GM19099 (cell line): ENCODE measurements around the gene TLR7.

Experiments used
- POLR2A ChIP-seq: IDR thresholded peaks from 3 replicates; pipeline ENCODE4 v1.6.1; 2011; ENCODE audit warnings: low read depth; ENCODE audit not compliant: insufficient read length; ENCODE audit errors: extremely low read depth

The TLR7 gene

GRCh38 chrX:12878536-12878935 is 11.7 kb downstream of the TLR7 start:
- TF ChIP-seq POLR2A = no peak

DNA sequence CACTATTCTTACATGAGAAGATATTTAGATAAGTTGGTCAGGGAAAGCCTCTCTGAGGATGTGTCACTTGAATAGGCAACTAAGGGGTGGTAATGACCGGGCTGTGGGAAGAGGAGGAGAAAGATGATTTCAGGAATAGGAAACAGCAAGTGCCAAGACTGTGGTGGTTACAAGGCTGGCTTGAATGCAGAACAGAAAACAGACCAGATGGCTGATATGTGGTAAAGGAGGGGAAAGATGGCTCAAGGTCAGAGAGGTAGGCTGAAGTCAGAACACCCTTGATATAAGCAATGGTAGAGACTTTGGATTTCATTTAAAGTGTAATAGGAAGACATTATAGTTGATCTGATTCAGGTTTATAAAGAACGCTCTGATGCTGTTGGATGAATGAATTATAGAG is 15.0 kb downstream of the TLR7 start:
- TF ChIP-seq POLR2A = no peak

DNA sequence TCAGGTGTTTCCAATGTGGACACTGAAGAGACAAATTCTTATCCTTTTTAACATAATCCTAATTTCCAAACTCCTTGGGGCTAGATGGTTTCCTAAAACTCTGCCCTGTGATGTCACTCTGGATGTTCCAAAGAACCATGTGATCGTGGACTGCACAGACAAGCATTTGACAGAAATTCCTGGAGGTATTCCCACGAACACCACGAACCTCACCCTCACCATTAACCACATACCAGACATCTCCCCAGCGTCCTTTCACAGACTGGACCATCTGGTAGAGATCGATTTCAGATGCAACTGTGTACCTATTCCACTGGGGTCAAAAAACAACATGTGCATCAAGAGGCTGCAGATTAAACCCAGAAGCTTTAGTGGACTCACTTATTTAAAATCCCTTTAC is 18.6 kb downstream of the TLR7 start:
- TF ChIP-seq POLR2A = no peak

- no peak for TF ChIP-seq POLR2A
These were observed 19.7 kb downstream of the TLR7 start for GRCh38 chrX:12886545-12886944.

- no peak for TF ChIP-seq POLR2A
These were observed 20.3 kb downstream of the TLR7 start for GRCh38 chrX:12887141-12887540.

DNA sequence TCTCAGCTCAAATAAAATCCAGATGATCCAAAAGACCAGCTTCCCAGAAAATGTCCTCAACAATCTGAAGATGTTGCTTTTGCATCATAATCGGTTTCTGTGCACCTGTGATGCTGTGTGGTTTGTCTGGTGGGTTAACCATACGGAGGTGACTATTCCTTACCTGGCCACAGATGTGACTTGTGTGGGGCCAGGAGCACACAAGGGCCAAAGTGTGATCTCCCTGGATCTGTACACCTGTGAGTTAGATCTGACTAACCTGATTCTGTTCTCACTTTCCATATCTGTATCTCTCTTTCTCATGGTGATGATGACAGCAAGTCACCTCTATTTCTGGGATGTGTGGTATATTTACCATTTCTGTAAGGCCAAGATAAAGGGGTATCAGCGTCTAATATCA is 20.9 kb downstream of the TLR7 start:
- no peak for TF ChIP-seq POLR2A

GRCh38 chrX:12890467-12890866 is 23.6 kb downstream of the TLR7 start:
- peak; percentile 14 for TF ChIP-seq POLR2A

DNA sequence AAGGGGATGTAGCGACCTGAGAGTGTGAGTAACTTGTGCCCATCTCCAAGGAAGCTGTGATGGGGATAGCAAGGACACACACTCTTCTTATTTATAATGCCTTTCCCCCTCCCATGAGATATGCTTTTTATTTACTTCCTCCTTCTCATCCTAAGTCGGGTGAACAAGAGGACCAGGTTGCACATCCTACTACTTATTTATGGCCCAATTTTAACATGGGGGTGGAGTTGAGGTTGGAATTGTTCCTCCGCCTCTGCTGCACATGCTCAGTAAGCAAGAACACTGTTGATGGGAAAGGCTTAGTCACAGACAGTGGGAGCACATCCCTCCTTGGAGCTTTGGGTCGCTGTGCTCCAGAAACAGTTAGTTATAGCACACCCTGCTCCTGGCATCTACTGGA is 24.3 kb downstream of the TLR7 start:
- TF ChIP-seq POLR2A = no peak

GRCh38 chrX:12891915-12892506 is 25.1 kb downstream of the TLR7 start:
- no peak for TF ChIP-seq POLR2A

DNA sequence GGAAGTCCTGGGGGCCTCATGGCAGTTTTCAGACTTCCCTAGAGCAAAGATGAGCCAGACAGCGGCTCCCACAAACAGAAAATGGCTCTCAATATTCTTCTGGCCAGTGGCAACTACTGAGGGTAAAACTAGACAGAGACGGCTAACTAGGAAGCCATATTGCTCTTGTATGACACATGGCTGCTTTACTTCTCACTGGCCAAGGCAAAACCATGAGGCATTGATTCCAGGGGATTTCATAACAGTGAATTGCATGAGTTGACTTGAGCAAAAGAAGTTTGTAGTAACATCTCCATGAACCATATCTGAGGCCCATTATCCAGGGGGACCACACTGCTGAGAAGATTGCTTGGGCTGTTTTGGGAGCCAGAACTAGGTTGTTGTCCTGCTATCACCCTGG is 25.8 kb downstream of the TLR7 start:
- TF ChIP-seq POLR2A = no peak

GRCh38 chrX:12894074-12895030 is 27.5 kb downstream of the TLR7 start:
- TF ChIP-seq POLR2A = no peak

DNA sequence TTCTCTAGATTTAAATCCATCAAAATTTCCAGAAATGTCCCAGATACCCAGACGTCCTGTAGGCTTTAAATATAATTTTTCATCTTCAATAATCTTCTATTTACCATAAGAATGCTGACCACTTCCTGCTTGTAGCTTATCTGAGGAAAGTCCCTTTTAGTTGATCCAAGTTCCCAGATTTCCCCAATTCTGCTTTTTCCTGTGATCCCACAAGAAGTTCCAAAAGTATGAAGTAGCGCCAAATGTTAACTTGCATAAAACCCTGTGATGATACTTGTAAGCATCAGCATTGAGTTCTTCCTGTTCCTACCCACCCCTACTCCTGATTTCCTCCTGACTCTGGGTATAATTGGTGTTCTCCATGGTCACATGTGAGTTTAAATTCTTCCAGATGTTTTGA is 29.0 kb downstream of the TLR7 start:
- TF ChIP-seq POLR2A = no peak

- no peak for TF ChIP-seq POLR2A
These were observed 30.1 kb downstream of the TLR7 start for GRCh38 chrX:12896935-12897334.

DNA sequence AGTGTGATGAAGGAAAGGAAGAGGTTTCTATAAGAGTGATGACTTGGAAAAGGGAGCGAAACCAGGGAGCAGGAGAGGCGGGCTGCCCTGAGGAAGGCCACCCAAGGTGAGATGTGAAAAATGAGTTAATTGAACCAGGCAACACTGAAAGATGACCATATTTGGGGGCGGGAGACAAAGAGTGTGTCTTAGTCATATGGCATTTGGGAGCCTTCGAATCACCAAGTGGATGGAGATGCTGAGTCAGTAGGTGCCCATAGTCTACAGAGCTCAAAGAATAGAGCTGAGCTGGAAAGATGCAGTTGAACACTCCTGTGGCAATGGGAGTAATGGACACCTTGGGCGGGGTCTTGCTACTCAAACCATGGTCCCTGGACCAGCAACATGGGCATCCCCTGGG is 31.2 kb downstream of the TLR7 start:
- TF ChIP-seq POLR2A = no peak

DNA sequence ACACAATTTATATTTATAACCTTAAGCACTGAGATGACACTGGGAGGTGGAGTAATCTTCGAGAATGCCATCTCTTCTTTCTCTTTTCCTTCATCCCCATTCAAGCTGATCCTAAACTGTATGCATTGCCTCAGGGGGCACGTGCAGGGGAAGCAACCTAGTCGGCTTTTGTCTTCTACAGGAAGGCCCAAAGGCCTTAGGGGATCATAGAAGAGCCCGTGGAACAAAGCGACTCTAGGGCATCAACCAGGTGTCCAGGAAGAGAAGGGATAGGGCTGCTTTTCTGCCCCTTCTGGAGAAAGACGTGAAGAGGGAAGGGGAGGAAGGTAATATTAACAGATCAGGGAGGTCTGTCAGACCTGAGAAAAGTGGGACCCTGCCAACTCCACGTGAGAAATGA is 32.6 kb downstream of the TLR7 start:
- TF ChIP-seq POLR2A = no peak

DNA sequence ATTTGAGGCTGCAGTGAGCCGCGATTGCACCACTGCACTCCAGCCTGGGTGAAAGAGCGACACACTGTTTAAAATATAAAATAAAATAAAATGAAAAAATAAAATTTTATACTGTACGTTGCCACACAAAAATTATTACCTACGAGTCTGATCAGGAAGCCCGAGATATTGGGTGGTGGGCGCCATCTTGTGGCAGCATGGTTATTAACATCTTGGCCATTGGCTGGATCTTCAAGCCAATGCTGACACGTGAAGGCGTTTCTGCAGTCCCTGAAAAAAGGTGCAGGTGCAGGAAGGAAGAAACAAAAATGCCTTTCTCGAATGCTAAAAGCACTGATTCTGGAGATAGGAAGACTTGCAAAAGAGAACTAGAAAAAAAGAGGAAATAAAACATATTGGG is 34.6 kb downstream of the TLR7 start:
- TF ChIP-seq POLR2A = no peak
